Body of pancreas (tissue), 4 donors: ENCODE results near the gene CLP1. TPM values are rescaled to one million over a fixed set of nuclear protein-coding genes. Genes with fewer than 3 reads are reported as not detected.
"Not testable (repeated sequence)": the region's sequence is repeated elsewhere in the genome, so short reads cannot be mapped to it uniquely, and the experiment has no call there.

Experiments used
- ATAC-seq: fragments of 150-250 bp; one replicate; pipeline ENCODE4 v1.9.1; 2016
- DNase-seq, 4 donors: peaks; one replicate each; pipeline ENCODE4 v3.0.0-alpha.2; 2019
- H3K27ac ChIP-seq, 4 donors: fragments of 200-600 bp; sonication (generic); 1 replicate in 3 of 4; 2 replicates in 1 of 4; pipeline versions ENCODE4 v1.5.1 to v1.6.1; 2016 to 2019; ENCODE audit warnings: mild to moderate bottlenecking in 1 of 4, mixed read lengths in 1 of 4, moderate library complexity in 1 of 4
- H3K27me3 ChIP-seq, 2 donors: fragments of 200-600 bp; sonication (generic); one replicate each; pipeline ENCODE4 v1.6.0; 2016; ENCODE audit warnings: mild to moderate bottlenecking in 1 of 2
- H3K36me3 ChIP-seq, 2 donors: fragments of 200-600 bp; sonication (generic); replicated peaks in 1 of 2; 2 replicates each; pipeline ENCODE4 v1.5.1; 2016; ENCODE audit warnings: low read depth in 2 of 2; ENCODE audit not compliant: insufficient read depth in 1 of 2
- H3K4me1 ChIP-seq: fragments of 200-600 bp; sonication (generic); one replicate; pipeline ENCODE4 v1.6.0; 2016
- H3K4me3 ChIP-seq, 2 donors: fragments of 200-600 bp; sonication (generic); 1 replicate in 1 of 2; 2 replicates in 1 of 2; pipeline ENCODE4 v1.5.1; 2016 to 2019
- H3K9me3 ChIP-seq, 3 donors: fragments of 200-600 bp; sonication (generic); 1 replicate in 2 of 3; 2 replicates in 1 of 3; pipeline ENCODE4 v1.5.1; 2016
- POLR2A ChIP-seq, 3 donors: fragments of 450-650 bp; IDR thresholded peaks; one replicate each; pipeline ENCODE4 v1.6.1; 2016; ENCODE audit warnings: antibody characterized with exemption in 3 of 3, mild to moderate bottlenecking in 2 of 3
- WGBS, 2 donors: methylation state at CpG; one replicate each; pipeline ENCODE4 v1.1.5; 2017; 5-methylcytosine and 5-hydroxymethylcytosine counted together
- intact Hi-C: fragments of 100-400 bp; cut with DNase I; formaldehyde crosslinking; loops from one replicate; pipeline ENCODE4 v1.15.1; 2023
- total RNA-seq, 2 donors: library from RNA; depleted of rRNA; stranded (reverse); fragments of >200 nt; gene quantifications; one replicate each; pipeline ENCODE4 v1.1.0, GENCODE V29; 2016
- TF ChIP-seq, protein P1 (sequence below), 7 experiments: fragments of 450-650 bp in 4 of 7; fragments of 200-600 bp in 3 of 7; sonication (generic) in 3 of 7; IDR thresholded peaks; one replicate each; pipeline ENCODE4 v1.5.1; 2016 to 2019; ENCODE audit warnings: antibody characterized with exemption in 7 of 7

The CLP1 gene
- total RNA-seq, 2 donors from 2014 or later, result 3.3 to 7.3 TPM

DNA sequence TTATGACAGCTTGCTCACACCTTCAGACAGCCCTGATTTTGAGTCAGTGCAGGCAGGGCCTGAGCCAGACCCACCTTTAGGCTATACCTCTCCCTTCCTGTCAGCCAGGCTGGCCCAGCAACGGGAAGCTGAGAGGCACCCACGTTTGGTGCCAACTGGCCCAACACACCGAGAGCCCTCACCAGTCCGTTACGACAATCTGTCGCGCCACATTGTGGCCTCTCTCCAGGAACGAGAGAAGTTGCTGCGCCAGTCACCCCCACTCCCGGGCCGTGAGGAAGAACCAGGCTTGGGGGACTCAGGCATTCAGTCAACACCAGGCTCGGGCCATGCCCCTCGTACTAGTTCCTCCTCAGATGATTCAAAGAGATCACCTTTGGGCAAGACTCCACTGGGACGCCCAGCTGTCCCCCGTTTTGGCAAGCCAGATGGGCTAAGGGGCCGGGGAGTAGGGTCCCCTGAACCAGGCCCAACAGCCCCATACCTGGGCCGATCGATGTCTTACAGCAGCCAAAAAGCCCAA is 41.3 kb downstream of the CLP1 start:
- Histone ChIP-seq H3K36me3 (peaks cover 15 to 60% of the 10 kb centered on the region in 2 donors), H3K9me3 (no peaks in the 10 kb centered on the region), H3K4me3 (no peak overlapping the region), H3K27me3 (no peaks in the 10 kb centered on the region), H3K4me1 (no peaks in the 10 kb centered on the region), H3K27ac (no peak overlapping the region)
- ATAC-seq (no peak), DNase-seq (no peak)
- TF ChIP-seq POLR2A (IDR thresholded peaks at IDR 0.05), result no peak
- TF ChIP-seq, protein P1, sequence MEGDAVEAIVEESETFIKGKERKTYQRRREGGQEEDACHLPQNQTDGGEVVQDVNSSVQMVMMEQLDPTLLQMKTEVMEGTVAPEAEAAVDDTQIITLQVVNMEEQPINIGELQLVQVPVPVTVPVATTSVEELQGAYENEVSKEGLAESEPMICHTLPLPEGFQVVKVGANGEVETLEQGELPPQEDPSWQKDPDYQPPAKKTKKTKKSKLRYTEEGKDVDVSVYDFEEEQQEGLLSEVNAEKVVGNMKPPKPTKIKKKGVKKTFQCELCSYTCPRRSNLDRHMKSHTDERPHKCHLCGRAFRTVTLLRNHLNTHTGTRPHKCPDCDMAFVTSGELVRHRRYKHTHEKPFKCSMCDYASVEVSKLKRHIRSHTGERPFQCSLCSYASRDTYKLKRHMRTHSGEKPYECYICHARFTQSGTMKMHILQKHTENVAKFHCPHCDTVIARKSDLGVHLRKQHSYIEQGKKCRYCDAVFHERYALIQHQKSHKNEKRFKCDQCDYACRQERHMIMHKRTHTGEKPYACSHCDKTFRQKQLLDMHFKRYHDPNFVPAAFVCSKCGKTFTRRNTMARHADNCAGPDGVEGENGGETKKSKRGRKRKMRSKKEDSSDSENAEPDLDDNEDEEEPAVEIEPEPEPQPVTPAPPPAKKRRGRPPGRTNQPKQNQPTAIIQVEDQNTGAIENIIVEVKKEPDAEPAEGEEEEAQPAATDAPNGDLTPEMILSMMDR (IDR thresholded peaks at IDR 0.05), result no peak
- intact Hi-C loops, result no loop called here
- 87 to 88% methylated on average over 5 to 18 of the region's 18 CpGs for WGBS, 2 donors

DNA sequence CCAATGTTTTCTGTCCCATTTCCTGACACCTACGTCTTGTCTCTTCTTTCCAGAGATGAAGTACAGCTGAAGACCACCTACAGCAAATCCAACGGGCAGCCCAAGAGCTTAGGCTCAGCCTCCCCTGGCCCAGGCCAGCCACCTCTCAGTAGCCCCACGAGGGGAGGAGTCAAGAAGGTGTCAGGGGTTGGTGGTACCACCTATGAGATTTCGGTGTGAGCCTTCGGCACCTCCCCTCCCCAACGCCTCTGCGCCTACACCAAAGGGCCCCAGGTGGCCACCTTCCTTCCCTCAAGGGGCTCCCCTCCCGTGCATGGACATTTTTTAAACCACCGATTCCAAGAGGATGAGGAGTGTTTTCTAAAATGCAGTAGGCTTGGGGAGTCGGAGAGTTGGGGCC is 42.3 kb downstream of the CLP1 start:
- H3K36me3 ChIP-seq, result peaks cover 10 to 57% of the 10 kb centered on the region in 2 donors
- H3K27ac ChIP-seq, result no peak overlapping the region
- H3K4me1 ChIP-seq, result no peaks in the 10 kb centered on the region
- DNase-seq (no peak), ATAC-seq (no peak)
- no peaks in the 10 kb centered on the region for H3K27me3 ChIP-seq
- H3K9me3 ChIP-seq, result no peaks in the 10 kb centered on the region
- intact Hi-C loops, result no loop called here
- TF ChIP-seq, protein P1 (IDR thresholded peaks at IDR 0.05), result no peak
- no peak for TF ChIP-seq POLR2A (IDR thresholded peaks at IDR 0.05)
- H3K4me3 ChIP-seq, result no peak overlapping the region
- 83 to 85% methylated on average over 10 of the region's 10 CpGs for WGBS, 2 donors

DNA sequence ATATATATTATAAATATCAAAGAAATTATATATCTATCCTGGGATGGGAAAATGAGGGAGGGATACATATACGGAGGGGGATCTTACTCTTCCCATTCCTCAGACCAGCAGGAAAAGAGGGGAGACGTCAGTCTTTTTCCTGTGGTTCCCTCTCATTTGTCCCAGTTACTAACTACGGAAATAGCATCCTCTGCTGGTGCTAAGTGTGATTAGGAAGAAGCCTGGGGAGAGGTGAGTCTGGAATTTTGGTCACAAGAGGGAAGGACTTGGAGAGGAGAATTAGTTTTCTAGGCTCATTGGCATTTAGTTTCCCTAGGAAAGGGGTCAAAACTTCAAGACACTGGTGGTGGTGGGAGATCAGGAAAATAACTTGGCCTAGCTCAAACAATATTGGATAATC is 42.9 kb downstream of the CLP1 start:
- Histone ChIP-seq H3K4me3 (no peak overlapping the region), H3K9me3 (no peaks in the 10 kb centered on the region), H3K36me3 (peaks cover 10 to 55% of the 10 kb centered on the region in 2 donors), H3K27ac (no peak overlapping the region), H3K4me1 (no peaks in the 10 kb centered on the region), H3K27me3 (no peaks in the 10 kb centered on the region)
- TF ChIP-seq POLR2A (IDR thresholded peaks at IDR 0.05), result no peak
- TF ChIP-seq, protein P1 (IDR thresholded peaks at IDR 0.05), result no peak
- DNase-seq (no peak), ATAC-seq (no peak)
- WGBS, 2 donors, result 72 to 76% methylated on average over 3 of the region's 3 CpGs
- intact Hi-C loops, result no loop called here

DNA sequence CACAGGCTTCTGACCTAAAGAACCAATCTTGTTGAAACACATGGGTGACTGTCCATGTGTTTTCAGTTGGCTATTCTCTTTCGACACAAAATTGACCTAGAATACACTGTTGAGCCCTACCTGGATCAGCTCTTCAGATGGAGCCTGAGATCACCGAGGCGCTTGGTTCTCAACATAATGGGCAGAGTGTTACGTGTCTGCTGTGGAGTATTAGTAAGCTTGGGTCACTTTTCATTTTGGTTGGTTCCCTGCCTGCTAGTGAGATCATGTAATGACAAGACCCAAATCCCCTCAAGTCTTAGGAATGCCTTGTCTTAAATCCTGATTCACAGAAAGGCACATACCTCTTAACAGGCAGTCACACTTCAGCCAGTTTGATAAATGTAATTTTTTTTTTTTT is 45.8 kb downstream of the CLP1 start:
- no peak for ATAC-seq
- WGBS, 2 donors, result 90 to 96% methylated on average over 4 of the region's 4 CpGs
- TF ChIP-seq, protein P1 (IDR thresholded peaks at IDR 0.05), result no peak
- TF ChIP-seq POLR2A (IDR thresholded peaks at IDR 0.05), result no peak
- Histone ChIP-seq H3K4me3 (no peak overlapping the region), H3K9me3 (no peaks in the 10 kb centered on the region), H3K27ac (no peak overlapping the region), H3K27me3 (no peaks in the 10 kb centered on the region), H3K4me1 (no peaks in the 10 kb centered on the region), H3K36me3 (peaks cover 0 to 36% of the 10 kb centered on the region in 2 donors)
- intact Hi-C loops, result no loop called here
- no peak for DNase-seq

DNA sequence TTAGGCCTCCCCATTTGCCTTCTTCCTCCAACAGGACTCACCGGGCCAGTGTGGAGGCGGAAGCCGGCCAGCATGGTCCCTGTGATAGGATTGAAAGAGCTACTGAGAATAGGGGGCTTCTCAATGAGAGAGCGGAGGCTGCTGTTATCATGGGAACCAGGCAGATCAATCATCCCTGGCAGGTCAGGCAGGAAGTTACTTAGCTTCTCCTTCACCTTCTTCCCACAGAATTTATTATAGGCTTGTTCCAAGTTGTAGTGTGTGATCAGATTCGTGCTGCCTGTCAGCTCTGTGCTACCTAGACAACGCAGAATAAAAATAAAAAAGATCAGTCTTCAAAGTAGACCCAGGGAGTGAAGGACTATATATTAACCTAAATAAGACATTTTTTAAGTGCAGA is 47.4 kb downstream of the CLP1 start:
- intact Hi-C loops, result no loop called here
- peaks cover 3% of the 10 kb centered on the region for H3K4me1 ChIP-seq
- no peak for TF ChIP-seq POLR2A (IDR thresholded peaks at IDR 0.05)
- TF ChIP-seq, protein P1 (IDR thresholded peaks at IDR 0.05), result no peak
- DNase-seq (no peak), ATAC-seq (no peak)
- no peaks in the 10 kb centered on the region for H3K27me3 ChIP-seq
- no peaks in the 10 kb centered on the region for H3K9me3 ChIP-seq
- 86 to 91% methylated on average over 6 of the region's 6 CpGs for WGBS, 2 donors
- H3K4me3 ChIP-seq, result no peak overlapping the region
- no peak overlapping the region for H3K27ac ChIP-seq
- H3K36me3 ChIP-seq, result peaks cover 0 to 21% of the 10 kb centered on the region in 2 donors

DNA sequence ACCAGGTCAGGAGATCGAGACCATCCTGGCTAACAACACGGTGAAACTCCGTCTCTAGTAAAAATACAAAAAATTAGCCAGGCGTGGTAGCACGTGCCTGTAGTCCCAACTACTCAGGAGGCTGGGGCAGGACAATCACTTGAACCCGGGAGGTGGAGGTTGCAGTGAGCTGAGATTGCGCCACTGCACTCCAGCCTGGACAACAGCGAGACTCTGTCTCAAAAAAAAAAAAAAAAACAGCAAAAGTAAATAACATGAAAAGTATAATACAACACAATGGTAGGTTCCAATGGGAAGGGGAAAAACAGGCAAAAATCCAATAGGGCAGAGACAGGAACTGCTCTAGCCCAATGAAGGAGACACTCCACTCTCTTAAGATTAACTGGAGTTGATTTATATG is 47.9 kb downstream of the CLP1 start:
- H3K4me3 ChIP-seq, DNase-seq, H3K4me1 ChIP-seq, H3K27ac ChIP-seq, intact Hi-C loops, ATAC-seq, H3K27me3 ChIP-seq, H3K9me3 ChIP-seq: not testable (repeated sequence)
- peaks cover 0 to 18% of the 10 kb centered on the region in 2 donors for H3K36me3 ChIP-seq
- 85 to 89% methylated on average over 8 of the region's 8 CpGs for WGBS, 2 donors
